DOHH2 (cell line): ENCODE measurements around the gene CTAGE1.

Experiments used
- H3F3A ChIP-seq: fragments of 200-600 bp; sonication (generic), shearing (Covaris generic); 2 replicates; pipeline ENCODE4 v1.6.0; 2016; ENCODE audit warnings: antibody characterized with exemption, mild to moderate bottlenecking; ENCODE audit not compliant: control insufficient read depth, insufficient read depth
- H3K27ac ChIP-seq: fragments of 200-600 bp; sonication (generic); 2 replicates; pipeline ENCODE4 v1.5.1; 2014; ENCODE audit warnings: low read depth, mild to moderate bottlenecking, low read length, moderate library complexity
- H3K27me3 ChIP-seq: fragments of 200-600 bp; sonication (generic); 2 replicates; pipeline ENCODE4 v1.6.1; 2014; ENCODE audit warnings: mild to moderate bottlenecking, low read length, mixed read lengths; ENCODE audit not compliant: control insufficient read depth
- H3K36me3 ChIP-seq: fragments of 200-600 bp; sonication (generic); 2 replicates; pipeline ENCODE4 v1.6.1; 2014; ENCODE audit warnings: mild to moderate bottlenecking, low read length, moderate library complexity, mixed read lengths; ENCODE audit not compliant: control insufficient read depth
- H3K4me1 ChIP-seq: fragments of 200-600 bp; sonication (generic); 2 replicates; pipeline ENCODE4 v1.6.1; 2014; ENCODE audit warnings: mild to moderate bottlenecking, low read length, mixed read lengths; ENCODE audit not compliant: control insufficient read depth
- H3K4me2 ChIP-seq: fragments of 200-600 bp; sonication (generic); 2 replicates; pipeline ENCODE4 v1.6.0; 2014; ENCODE audit warnings: mild to moderate bottlenecking, low read length, moderate library complexity
- H3K4me3 ChIP-seq: fragments of 200-600 bp; sonication (generic); 2 replicates; pipeline ENCODE4 v1.5.1; 2014; ENCODE audit warnings: mild to moderate bottlenecking, low read length, mixed read lengths
- H3K79me2 ChIP-seq: fragments of 200-600 bp; sonication (generic); 2 replicates; pipeline ENCODE4 v1.6.1; 2014; ENCODE audit warnings: mild to moderate bottlenecking, low read length, mixed read lengths; ENCODE audit not compliant: control insufficient read depth
- H3K9me2 ChIP-seq: fragments of 200-600 bp; sonication (generic); replicated peaks from 2 replicates; pipeline ENCODE4 v1.6.1; 2014; ENCODE audit warnings: mild to moderate bottlenecking, low read length, mixed read lengths; ENCODE audit not compliant: control insufficient read depth
- H3K9me3 ChIP-seq: fragments of 200-600 bp; sonication (generic); 2 replicates; pipeline ENCODE4 v1.6.1; 2014; ENCODE audit warnings: antibody characterized with exemption, low read length, mixed read lengths; ENCODE audit not compliant: control insufficient read depth, insufficient read depth
- H4K20me1 ChIP-seq: fragments of 200-600 bp; sonication (generic); 2 replicates; pipeline ENCODE4 v1.6.0; 2014; ENCODE audit warnings: low read depth, mild to moderate bottlenecking, antibody characterized with exemption, low read length, moderate library complexity; ENCODE audit not compliant: control insufficient read depth, insufficient read depth
- CTCF ChIP-seq: fragments of 200-600 bp; sonication (generic); IDR thresholded peaks from one replicate; pipeline ENCODE4 v1.5.1; 2014; ENCODE audit warnings: antibody characterized with exemption, mild to moderate bottlenecking, low read depth, low read length; ENCODE audit not compliant: poor library complexity, severe bottlenecking
- EZH2phosphoT487 ChIP-seq: fragments of 200-600 bp; sonication (generic); IDR thresholded peaks from 2 replicates; pipeline ENCODE4 v1.6.1; 2017; ENCODE audit warnings: borderline replicate concordance, mild to moderate bottlenecking, antibody characterized with exemption, low read length, moderate library complexity, mixed read lengths

Gene CTAGE1

DNA sequence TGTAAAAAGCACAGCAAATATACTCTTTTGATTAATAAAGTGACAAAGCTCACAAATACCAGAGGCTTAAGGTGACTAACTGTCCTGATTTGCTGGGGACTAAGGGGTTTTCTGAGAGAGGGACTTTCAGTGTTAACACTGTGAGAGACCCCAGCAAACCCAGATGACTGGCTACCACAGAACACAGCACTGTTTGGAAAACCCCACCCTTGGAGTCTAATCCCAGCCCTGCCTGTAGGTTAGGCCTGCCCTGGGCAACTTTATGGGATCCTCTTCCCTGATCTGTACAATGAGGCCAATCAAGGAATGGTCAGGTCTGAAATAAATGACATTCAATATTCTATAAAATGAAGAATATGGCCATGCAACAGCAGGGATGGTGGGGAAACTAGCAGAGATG is 30.5 kb upstream of the CTAGE1 start:
- Histone ChIP-seq H3K4me2 (no peak overlapping the region), H3K27me3 (no peaks in the 10 kb centered on the region), H3K4me3 (no peak overlapping the region), H3K9me3 (no peaks in the 10 kb centered on the region; the same call in 1 of the 2 replicates), H3K4me1 (no peaks in the 10 kb centered on the region), H3K79me2 (no peaks in the 10 kb centered on the region), H4K20me1 (no peaks in the 10 kb centered on the region), H3F3A (no peaks in the 10 kb centered on the region), H3K36me3 (no peaks in the 10 kb centered on the region), H3K9me2 (no peaks in the 10 kb centered on the region), H3K27ac (no peak overlapping the region)
- TF ChIP-seq EZH2phosphoT487, result no peak
- no peak for TF ChIP-seq CTCF

GRCh38 chr18:22447792-22448191 is 30.1 kb upstream of the CTAGE1 start:
- Histone ChIP-seq H3K9me2 (no peaks in the 10 kb centered on the region), H3K9me3 (no peaks in the 10 kb centered on the region; the same call in 1 of the 2 replicates), H3K36me3 (no peaks in the 10 kb centered on the region), H3F3A (no peaks in the 10 kb centered on the region), H3K4me1 (no peaks in the 10 kb centered on the region), H4K20me1 (no peaks in the 10 kb centered on the region), H3K27me3 (no peaks in the 10 kb centered on the region), H3K4me2 (no peak overlapping the region), H3K4me3 (no peak overlapping the region), H3K27ac (no peak overlapping the region), H3K79me2 (no peaks in the 10 kb centered on the region)
- no peak for TF ChIP-seq EZH2phosphoT487
- no peak for TF ChIP-seq CTCF

DNA sequence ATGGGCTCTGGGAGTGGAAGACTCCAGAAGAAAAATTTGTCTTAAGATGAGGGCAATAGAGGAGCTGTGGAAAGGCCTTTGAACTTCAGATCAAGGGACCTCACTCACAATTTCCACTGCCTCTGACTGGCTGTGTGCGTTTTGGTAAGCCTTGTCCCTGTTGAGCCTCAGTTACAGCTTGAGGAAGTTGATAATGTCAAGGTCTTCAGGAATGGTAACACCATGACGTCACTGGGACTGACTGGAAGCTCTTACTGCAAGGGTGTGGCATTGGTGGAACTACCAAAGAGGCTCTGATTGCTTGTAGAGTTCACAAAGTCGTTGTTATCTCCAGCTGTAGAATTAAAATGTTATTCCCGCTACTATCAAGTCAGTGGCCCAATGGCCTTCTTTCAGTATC is 29.2 kb upstream of the CTAGE1 start:
- H3K9me2 ChIP-seq, result no peaks in the 10 kb centered on the region
- no peaks in the 10 kb centered on the region for H3K36me3 ChIP-seq
- H3K4me2 ChIP-seq, result no peak overlapping the region
- H3K4me1 ChIP-seq, result no peaks in the 10 kb centered on the region
- TF ChIP-seq EZH2phosphoT487 (no peak), CTCF (no peak)
- H3K27ac ChIP-seq, result no peak overlapping the region
- H4K20me1 ChIP-seq, result no peaks in the 10 kb centered on the region
- no peaks in the 10 kb centered on the region for H3K27me3 ChIP-seq
- no peaks in the 10 kb centered on the region for H3F3A ChIP-seq
- H3K79me2 ChIP-seq, result no peaks in the 10 kb centered on the region
- no peaks in the 10 kb centered on the region; the same call in 1 of the 2 replicates for H3K9me3 ChIP-seq
- no peak overlapping the region for H3K4me3 ChIP-seq
